Smooth muscle cell (in vitro differentiated cells): ENCODE data around the gene FEZ2. TPM values are rescaled to one million over a fixed set of nuclear protein-coding genes. Genes with fewer than 3 reads are reported as not detected.

Experiments
- DNase-seq: peaks from one replicate; lab custom pipeline; 2025; ENCODE audit not compliant: unreplicated experiment; lab: John Stamatoyannopoulos, UW
- H2AFZ ChIP-seq: fragments of 200-600 bp; sonication (generic); 2 replicates; pipeline ENCODE4 v1.6.0; 2016; ENCODE audit warnings: antibody characterized with exemption, low read depth, mild to moderate bottlenecking
- H3F3A ChIP-seq: fragments of 200-600 bp; sonication (generic); 2 replicates; pipeline ENCODE4 v1.6.0; 2017; ENCODE audit warnings: antibody characterized with exemption, low read depth
- H3K27ac ChIP-seq: fragments of 200-600 bp; sonication (generic); 2 replicates; pipeline ENCODE4 v1.5.1; 2016; ENCODE audit warnings: low read depth, mild to moderate bottlenecking
- H3K27me3 ChIP-seq: fragments of 200-600 bp; sonication (generic); 2 replicates; pipeline ENCODE4 v1.6.1; 2016; ENCODE audit warnings: low read depth, mild to moderate bottlenecking
- H3K36me3 ChIP-seq: fragments of 200-600 bp; sonication (generic); 2 replicates; pipeline ENCODE4 v1.5.1; 2016; ENCODE audit warnings: low read depth
- H3K4me1 ChIP-seq: fragments of 200-600 bp; sonication (generic); 2 replicates; pipeline ENCODE4 v1.5.1; 2016; ENCODE audit warnings: low read depth
- H3K4me2 ChIP-seq: fragments of 200-600 bp; sonication (generic); 2 replicates; pipeline ENCODE4 v1.6.0; 2016; ENCODE audit warnings: mild to moderate bottlenecking
- H3K4me3 ChIP-seq: fragments of 200-600 bp; sonication (generic); 2 replicates; pipeline ENCODE4 v1.5.1; 2016; ENCODE audit warnings: mild to moderate bottlenecking
- H3K79me2 ChIP-seq: fragments of 200-600 bp; sonication (generic); 2 replicates; pipeline ENCODE4 v1.6.0; 2016; ENCODE audit warnings: low read depth, mild to moderate bottlenecking
- H3K9ac ChIP-seq: fragments of 200-600 bp; sonication (generic); 2 replicates; pipeline ENCODE4 v1.6.0; 2016; ENCODE audit warnings: low read depth
- H3K9me3 ChIP-seq: fragments of 200-600 bp; sonication (generic); replicated peaks from 2 replicates; pipeline ENCODE4 v1.5.1; 2016; ENCODE audit warnings: low read depth
- H4K20me1 ChIP-seq: fragments of 200-600 bp; sonication (generic); 2 replicates; pipeline ENCODE4 v1.6.0; 2016; ENCODE audit warnings: low read depth
- WGBS: methylation state at CpG from one replicate; pipeline ENCODE4 v1.1.7; 2016; ENCODE audit warnings: low lambda C conversion rate; 5-methylcytosine and 5-hydroxymethylcytosine counted together
- polyA plus RNA-seq: library from polyadenylated mRNA; unstranded; fragments of >200 nt; fragmentation: Nextera tagmentation; extraction: Ambion mirVana; gene quantifications from 2 replicates; pipeline ENCODE4 v1.2.1, GENCODE V29; 2016
- total RNA-seq: library from RNA; depleted of rRNA; stranded (reverse); fragments of >200 nt; gene quantifications from 2 replicates; pipeline ENCODE4 v1.2.3, GENCODE V29; 2014
- TF ChIP-seq, protein P1 (sequence below): fragments of 200-600 bp; sonication (generic); IDR thresholded peaks from 2 replicates; pipeline ENCODE4 v1.5.1; 2017; ENCODE audit warnings: borderline replicate concordance, mild to moderate bottlenecking, antibody characterized with exemption; ENCODE audit not compliant: insufficient read depth, poor library complexity, severe bottlenecking

The FEZ2 gene
- total and polyA plus RNA-seq, 2 experiments from 2014 or later, result 17.7 to 69.0 TPM

DNA sequence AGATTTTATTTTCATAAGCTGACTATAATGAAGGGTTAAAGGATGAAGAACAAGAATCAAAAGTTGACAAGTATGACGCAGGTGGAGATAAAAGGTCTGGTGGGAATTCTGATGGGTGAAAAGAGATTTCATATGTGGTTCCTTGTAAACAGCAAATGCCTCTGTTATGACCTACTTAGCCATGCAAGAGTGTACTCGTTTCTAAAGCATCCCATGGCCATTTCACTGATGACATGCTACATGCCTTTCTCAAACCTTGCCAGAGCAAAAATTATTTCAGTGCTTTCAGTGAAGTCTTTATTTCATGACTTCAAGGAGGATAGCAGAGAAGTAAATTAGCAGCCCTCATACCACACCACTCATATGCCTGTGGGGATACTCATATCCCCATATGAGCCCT is 71.7 kb downstream of the FEZ2 start:
- Histone ChIP-seq H3F3A (peaks cover 5% of the 10 kb centered on the region), H3K4me1 (peaks cover 4% of the 10 kb centered on the region), H3K36me3 (no peaks in the 10 kb centered on the region), H2AFZ (no peak overlapping the region), H3K4me3 (no peak overlapping the region), H3K27ac (no peak overlapping the region), H3K4me2 (no peak overlapping the region), H3K9ac (no peak overlapping the region), H3K9me3 (no peaks in the 10 kb centered on the region), H4K20me1 (no peaks in the 10 kb centered on the region), H3K27me3 (no peaks in the 10 kb centered on the region), H3K79me2 (no peaks in the 10 kb centered on the region)
- TF ChIP-seq, protein P1, sequence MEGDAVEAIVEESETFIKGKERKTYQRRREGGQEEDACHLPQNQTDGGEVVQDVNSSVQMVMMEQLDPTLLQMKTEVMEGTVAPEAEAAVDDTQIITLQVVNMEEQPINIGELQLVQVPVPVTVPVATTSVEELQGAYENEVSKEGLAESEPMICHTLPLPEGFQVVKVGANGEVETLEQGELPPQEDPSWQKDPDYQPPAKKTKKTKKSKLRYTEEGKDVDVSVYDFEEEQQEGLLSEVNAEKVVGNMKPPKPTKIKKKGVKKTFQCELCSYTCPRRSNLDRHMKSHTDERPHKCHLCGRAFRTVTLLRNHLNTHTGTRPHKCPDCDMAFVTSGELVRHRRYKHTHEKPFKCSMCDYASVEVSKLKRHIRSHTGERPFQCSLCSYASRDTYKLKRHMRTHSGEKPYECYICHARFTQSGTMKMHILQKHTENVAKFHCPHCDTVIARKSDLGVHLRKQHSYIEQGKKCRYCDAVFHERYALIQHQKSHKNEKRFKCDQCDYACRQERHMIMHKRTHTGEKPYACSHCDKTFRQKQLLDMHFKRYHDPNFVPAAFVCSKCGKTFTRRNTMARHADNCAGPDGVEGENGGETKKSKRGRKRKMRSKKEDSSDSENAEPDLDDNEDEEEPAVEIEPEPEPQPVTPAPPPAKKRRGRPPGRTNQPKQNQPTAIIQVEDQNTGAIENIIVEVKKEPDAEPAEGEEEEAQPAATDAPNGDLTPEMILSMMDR, result no peak
- WGBS, result 72% methylated on average over 2 of the region's 2 CpGs
- DNase-seq, result no peak

- no peak overlapping the region for H3K27ac ChIP-seq
- no peaks in the 10 kb centered on the region for H3K9me3 ChIP-seq
- H3K4me1 ChIP-seq, result peaks cover 1% of the 10 kb centered on the region
- no peaks in the 10 kb centered on the region for H3K79me2 ChIP-seq
- DNase-seq, result no peak
- TF ChIP-seq, protein P1, result no peak
- H3K4me2 ChIP-seq, result no peak overlapping the region
- no peaks in the 10 kb centered on the region for H3K27me3 ChIP-seq
- no peak overlapping the region for H3K4me3 ChIP-seq
- H3F3A ChIP-seq, result peaks cover 5% of the 10 kb centered on the region
- WGBS, result 56% methylated on average over 5 of the region's 5 CpGs
- no peak overlapping the region for H3K9ac ChIP-seq
- H2AFZ ChIP-seq, result no peak overlapping the region
- no peaks in the 10 kb centered on the region for H4K20me1 ChIP-seq
- H3K36me3 ChIP-seq, result no peaks in the 10 kb centered on the region
These were observed 72.7 kb downstream of the FEZ2 start for GRCh38 chr2:36525245-36525644.

DNA sequence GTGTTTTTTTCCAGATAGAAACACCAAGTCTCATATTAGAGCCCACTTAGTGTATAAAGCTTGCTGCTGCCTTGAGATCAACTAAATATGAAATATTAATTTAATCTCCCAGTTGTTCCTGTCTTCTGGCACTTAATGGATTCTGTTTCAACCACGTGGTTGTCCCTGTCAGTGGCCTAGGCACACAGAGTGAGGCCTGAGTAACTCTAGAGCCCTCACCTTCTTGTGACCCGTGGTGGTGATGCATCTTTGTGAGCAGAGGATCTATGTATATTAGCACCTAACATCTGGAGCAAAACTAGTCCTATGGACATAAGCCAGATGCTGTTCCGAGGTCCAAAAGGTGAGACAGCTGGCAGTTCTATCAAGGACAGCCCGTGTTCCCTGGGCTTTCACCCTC is 74.8 kb downstream of the FEZ2 start:
- Histone ChIP-seq H3K9ac (no peak overlapping the region), H3K4me3 (no peak overlapping the region), H3K27ac (no peak overlapping the region), H3K4me1 (no peaks in the 10 kb centered on the region), H2AFZ (no peak overlapping the region), H3K4me2 (no peak overlapping the region), H4K20me1 (no peaks in the 10 kb centered on the region), H3K27me3 (no peaks in the 10 kb centered on the region), H3F3A (no peaks in the 10 kb centered on the region), H3K36me3 (no peaks in the 10 kb centered on the region), H3K9me3 (no peaks in the 10 kb centered on the region), H3K79me2 (no peaks in the 10 kb centered on the region)
- TF ChIP-seq, protein P1, result no peak
- 93% methylated on average over 4 of the region's 4 CpGs for WGBS
- DNase-seq, result no peak

DNA sequence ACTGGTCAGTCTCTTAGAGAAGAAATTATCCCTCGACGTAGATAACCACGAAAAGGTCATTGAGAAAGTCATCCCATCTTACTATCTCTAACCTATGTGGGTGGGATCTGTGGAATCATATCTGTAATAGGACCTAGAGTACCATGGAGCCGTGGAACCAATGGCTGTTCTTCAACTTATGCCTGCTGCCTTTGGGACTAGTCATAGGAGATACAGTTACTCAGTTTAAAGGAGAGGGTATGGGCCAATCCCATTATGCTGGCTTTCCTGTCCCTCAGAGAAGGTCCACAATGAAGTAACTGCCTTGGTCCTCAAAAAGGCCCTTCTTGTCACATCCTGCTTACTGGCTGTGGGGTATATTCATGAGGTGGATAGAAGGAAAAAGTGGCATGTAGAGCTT is 77.5 kb downstream of the FEZ2 start:
- H2AFZ ChIP-seq, result no peak overlapping the region
- no peaks in the 10 kb centered on the region for H3K4me1 ChIP-seq
- no peak overlapping the region for H3K4me2 ChIP-seq
- H3K79me2 ChIP-seq, result no peaks in the 10 kb centered on the region
- no peaks in the 10 kb centered on the region for H3K27me3 ChIP-seq
- H3K36me3 ChIP-seq, result no peaks in the 10 kb centered on the region
- 94% methylated on average over 4 of the region's 4 CpGs for WGBS
- TF ChIP-seq, protein P1, result no peak
- H3K4me3 ChIP-seq, result no peak overlapping the region
- H3K27ac ChIP-seq, result no peak overlapping the region
- no peaks in the 10 kb centered on the region for H4K20me1 ChIP-seq
- no peaks in the 10 kb centered on the region for H3K9me3 ChIP-seq
- no peak overlapping the region for H3K9ac ChIP-seq
- no peak for DNase-seq
- H3F3A ChIP-seq, result no peaks in the 10 kb centered on the region
